Stimulated activated CD8-positive, alpha-beta memory T cell treated with anti-CD3 and anti-CD28 coated beads, Interleukin-7, amount 100 ng/mL, for 24 hours (primary cell): ENCODE measurements around the gene ELMOD3.
A peak's percentile ranks its signal among the peaks of the same experiment; 100 is the strongest.
"Not testable (repeated sequence)": the region's sequence is repeated elsewhere in the genome, so short reads cannot be mapped to it uniquely, and the experiment has no call there.

ENCODE experiments used
- DNase-seq: peaks from one replicate; pipeline ENCODE4 v3.0.0-alpha.2; 2020; ENCODE audit warnings: low read depth

Gene ELMOD3

DNA sequence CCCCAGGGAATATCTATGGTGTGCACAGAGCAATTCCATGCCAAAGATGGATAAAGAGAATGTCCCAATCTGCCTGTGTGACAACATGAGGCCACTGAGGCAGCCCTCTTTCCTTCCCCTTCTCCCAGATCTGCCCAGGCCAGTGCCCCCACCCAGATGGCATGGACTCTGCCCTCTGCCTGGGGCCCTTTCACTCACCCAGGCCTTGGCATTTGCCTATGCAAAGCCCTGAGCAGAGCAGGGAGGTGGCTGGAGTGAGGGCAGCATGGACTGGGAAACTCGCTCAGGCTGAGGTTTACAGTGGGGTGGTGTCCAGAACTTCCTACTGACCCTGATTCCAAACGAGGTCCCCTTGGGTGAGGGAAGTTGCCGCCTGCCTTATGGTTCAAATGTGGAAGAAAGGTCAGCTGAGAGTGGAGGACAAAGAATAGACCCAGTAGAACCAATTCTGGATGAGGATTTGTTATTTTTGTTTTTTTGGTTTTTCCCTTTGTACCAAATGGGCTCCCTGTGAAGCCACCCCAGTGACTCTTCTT lies 72.8 kb downstream of the ELMOD3 start:
- DNase-seq = no peak

DNA sequence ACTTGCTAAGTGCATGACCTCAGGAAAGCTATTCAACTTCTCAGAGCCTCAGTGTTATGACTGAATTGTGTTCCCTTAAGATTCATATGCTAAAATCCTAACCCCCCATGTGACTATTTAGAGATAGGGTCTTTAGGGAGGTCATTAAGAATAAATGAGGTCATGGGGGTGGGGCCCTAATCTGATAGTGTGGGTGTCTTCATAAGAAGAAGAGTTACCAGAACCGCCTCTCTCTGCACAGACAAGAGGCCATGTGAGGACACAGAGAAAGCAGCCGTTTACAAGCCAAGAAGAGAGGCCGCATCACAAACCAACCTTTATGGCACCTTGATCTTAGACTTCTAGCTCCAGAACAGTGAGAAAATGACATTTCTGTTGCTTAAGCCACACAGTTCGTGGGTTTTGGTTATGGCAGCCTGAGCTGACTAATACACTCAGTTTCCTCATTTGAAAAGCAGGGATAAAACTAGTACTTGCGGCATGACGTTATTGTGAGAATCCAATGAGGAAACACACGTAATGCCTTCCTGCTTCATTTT lies 73.8 kb downstream of the ELMOD3 start:
- DNase-seq = no peak

DNA sequence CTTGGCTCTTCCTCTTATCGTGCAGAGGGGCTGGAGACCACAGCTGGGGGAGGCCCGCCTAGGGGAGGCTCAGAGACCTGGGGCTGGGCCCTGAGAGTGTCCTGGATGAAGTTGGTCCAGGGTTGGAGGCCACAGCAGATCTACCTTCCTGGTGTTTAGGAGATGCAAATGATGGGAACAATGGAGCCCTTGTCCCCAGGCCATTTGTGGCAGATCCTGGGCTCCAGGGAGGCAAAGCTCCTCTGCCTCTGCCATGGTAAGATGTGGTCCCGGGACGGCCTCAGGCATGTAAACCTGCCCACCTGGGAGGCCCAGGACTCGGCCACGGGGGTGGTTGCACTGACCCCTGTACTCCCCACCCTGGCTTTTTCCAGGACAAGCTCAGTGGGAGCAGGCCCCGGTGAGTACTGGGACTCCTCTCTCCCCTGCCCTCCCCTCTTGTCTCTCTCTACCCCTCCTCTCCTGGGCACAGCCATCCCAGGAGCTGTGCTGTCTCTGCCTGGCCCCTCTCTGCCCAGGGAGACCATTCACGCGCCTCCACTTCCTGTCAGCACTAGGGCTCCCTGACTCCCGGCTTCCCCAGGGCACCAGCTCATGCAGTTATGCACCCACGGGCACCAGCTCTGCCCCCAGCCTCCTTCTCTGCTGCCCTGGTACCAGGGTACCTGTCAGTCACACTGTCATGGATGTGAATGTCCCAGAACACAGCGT lies 74.8 kb downstream of the ELMOD3 start:
- no peak for DNase-seq

DNA sequence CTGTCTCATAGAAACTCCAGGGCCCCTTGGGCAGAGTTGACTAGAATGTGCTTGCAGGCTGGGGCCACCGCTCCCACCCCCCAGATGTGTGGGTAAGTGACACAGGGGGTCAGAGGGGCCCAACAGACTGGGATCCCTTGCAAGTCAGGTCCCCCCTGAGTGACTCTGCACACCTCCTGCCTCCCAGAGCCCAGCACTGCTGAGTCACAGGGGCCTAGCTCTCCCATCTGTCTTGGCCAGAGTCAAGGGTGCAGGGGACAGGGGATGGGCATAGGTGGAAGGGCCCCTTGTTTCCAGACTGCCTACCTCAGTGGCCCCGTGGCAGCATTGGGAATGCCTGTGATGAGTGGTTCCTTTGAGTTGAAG lies 75.3 kb downstream of the ELMOD3 start:
- DNase-seq = no peak

DNA sequence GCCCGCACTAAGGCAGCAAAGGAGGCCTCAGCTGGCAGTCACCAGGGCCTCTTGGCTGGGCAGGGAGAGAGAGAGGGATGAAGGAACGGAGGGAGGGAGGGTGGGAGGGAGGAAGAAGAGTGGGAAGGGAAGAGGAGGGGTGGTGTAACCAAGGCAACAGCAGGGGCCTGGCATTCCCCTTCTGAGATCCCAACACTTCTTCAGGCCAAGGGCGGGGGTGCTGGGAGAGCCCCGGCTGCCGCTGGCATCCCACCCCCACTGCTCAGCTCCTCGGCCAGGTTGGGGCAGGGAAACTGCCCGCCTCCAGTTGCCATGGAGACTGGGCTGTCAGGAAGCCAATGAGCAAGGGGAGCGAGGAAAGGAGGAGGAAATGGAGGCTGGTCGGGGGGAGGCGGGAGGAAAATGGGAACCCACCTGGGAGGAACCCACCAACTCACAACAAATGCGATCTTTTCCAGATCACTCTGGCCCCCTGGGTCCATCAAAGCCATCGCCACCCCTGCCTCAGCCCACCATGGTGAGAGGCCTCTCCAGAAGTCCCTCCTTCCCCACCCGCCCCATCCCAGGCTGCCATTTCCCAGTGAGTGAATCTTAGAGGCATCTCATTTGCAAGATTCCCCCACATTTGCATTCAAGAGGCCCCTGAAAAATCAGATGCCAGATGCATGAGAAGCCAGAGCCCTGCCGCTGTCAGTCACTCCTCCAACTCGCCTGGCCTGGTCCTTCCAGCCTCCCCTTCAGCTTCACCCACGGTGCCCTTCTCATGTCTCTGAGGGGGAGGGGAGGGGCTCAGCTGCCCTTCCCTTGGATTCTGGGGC lies 76.4 kb downstream of the ELMOD3 start:
- DNase-seq = no peak

DNA sequence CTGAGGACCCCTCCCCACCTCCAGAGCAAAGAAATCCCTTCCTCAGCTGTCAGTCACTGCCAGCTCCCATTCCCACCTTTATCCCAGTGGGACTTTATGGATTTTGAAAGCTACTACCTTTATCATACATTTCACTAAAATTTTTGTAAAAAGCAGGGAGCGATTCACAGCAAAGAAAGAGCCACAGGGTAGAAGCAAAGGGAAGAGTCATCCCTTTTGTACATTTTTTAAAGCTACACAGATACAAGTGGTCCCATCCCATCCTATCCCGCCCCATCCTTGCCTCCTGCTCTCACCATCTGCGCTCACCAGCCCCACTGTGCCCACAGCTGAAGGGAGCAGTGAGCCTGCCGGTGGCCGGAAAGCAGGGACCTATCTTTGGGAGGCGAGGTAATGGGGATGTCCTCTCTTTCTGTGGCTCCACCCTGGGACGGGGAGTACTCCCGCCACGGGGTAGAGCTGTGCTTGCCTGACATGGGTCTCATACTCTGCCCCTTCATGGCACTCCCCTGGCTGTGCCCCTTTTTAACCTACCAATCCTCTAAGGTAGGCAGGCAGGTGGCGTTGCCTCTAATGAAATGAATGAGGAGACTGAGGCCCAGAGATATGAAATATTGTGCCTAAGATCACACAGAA lies 77.1 kb downstream of the ELMOD3 start:
- DNase-seq = no peak

DNA sequence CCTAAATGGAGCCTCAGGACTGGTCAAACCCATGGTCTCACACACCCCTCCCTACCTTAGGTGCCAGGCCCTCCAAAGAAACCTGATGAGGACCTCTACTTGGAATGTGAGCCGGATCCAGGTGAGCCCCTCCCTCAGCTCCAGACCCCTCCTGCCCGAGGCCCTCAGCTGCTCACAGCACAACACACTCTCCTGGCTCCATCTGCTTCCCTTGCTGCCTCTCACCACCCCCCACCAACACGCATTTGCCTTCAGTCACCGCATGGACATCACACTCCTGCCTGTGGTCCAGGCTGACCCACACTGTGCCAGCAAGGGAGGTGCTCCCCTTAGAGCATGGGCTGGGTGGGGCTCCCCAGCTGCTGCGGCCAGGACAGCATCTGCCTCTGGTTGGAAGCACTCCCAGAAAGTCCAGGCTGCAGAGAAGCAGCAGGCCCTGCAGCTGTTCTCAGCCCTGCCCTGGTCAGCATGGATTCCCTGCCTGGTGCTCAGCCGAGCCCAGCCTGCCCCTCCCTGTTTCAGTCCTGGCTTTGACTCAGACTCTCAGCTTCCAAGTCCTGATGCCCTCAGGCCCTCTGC lies 79.0 kb downstream of the ELMOD3 start:
- no peak for DNase-seq

DNA sequence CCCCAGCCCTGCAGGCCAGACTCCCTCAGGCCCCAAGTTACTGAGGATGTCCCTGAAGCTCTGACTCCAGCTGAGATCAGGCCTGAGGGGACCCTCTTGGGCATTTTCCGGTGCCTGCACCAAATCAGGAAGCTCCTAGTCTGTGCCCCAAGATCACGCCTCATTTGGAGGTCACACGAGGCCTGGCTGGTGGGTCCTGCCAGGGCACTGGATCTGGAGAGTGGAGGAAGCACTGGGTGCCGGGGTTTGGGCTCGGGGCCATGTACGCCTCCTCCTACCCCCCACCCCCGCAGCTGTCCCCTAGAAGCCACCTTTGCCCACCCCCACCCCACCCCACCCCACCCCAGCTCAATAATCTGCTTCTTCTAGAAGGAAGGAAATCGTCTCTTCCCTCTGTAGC lies 80.1 kb downstream of the ELMOD3 start:
- DNase-seq = no peak

DNA sequence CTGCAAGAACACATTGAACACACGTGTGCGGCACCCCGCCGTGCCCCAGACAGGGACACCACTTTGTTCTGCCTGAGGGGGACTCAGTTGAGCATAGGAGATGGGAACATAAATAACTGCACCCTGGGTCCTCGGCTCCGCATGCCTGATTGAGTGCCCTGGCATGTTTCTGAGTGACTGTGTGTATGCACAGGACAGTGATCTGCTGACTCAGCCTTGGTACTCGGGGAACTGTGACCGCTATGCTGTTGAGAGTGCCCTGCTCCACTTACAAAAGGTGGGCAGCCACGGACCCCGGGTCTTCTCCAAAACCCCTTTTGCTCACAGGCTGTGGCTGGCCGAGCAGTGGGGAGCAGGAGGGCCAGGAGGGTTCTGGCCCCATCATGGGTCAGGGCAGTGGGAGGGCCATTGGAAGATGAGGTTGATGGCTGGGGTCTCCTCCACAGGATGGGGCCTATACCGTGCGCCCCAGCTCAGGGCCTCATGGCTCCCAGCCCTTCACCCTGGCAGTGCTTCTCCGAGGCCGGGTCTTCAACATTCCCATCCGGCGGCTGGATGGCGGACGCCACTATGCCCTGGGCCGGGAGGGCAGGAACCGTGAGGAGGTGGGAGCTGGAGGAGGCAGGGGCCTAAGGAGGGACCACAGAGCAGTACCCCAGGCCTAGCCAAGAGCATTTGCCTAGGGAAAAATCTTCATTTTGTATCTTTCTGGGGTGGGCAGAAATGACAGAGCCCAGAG lies 80.8 kb downstream of the ELMOD3 start:
- DNase-seq = no peak

DNA sequence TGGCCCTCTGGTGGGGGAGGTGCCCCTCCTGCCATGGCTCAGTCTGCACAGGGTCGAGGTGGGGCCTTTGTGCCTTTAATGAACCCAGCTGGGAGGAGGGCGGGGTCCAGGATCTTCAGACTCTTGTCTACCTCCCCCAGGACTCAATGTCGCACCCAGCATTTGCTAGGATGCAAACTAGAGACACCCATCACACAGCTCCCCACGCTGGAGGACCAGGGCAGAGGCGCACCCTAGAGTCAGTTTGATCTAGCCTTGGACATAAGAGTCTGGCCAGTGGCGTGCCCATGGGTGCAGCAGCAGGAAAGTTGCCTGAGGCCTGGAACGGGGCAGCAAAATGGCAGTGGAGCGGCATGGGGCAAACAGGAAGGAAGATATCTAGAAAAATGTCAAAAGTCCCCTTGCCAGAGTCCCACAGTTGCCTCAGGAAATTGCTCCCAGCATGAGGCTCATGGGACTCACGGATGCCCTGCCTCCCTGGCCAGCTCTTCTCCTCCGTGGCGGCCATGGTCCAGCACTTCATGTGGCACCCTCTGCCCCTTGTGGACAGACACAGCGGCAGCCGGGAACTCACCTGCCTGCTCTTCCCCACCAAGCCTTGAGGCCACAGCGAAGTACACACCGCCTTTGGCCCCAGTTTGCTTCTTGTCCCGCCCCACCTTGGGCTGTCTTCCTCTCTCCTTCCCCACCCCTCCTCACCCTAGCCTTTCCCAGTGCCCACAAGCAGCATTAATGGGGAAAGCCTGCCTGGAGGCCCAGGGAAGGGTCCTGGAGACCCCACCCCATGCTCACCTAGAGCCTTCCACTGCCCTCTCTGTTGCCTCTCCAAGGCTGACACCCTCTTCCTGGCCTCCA lies 81.6 kb downstream of the ELMOD3 start:
- DNase-seq = no peak

DNA sequence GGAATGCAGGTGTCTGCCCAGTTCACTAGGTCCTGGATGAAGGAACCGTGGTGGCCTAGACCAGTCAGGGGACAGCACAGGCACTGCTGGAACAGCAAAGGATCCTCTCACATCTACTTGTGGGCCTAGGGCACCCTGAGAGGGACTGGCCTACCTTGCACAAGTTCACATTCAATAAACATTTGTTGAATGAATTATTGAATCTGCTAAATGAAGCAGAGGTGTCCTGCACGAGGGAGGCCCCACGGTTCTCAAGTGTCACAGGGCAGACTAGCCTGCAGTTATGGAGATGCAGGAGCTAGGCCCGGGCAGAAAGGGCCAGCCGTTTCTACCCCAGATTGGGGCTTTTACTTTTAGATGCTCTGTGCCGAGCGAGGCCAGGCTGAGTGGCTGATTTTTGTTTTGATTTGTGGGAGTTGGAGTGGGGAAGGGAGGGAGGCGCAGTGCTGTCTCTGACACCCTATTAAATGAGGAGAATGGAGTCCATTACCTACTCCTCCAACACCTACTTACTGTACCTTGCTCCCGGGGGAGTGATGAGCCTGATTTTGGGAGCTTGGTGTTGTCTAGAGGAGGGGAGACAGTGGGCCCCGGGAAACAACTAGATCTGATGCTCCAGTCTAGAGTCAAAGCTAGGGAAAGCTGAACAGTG lies 82.4 kb downstream of the ELMOD3 start:
- no peak for DNase-seq

DNA sequence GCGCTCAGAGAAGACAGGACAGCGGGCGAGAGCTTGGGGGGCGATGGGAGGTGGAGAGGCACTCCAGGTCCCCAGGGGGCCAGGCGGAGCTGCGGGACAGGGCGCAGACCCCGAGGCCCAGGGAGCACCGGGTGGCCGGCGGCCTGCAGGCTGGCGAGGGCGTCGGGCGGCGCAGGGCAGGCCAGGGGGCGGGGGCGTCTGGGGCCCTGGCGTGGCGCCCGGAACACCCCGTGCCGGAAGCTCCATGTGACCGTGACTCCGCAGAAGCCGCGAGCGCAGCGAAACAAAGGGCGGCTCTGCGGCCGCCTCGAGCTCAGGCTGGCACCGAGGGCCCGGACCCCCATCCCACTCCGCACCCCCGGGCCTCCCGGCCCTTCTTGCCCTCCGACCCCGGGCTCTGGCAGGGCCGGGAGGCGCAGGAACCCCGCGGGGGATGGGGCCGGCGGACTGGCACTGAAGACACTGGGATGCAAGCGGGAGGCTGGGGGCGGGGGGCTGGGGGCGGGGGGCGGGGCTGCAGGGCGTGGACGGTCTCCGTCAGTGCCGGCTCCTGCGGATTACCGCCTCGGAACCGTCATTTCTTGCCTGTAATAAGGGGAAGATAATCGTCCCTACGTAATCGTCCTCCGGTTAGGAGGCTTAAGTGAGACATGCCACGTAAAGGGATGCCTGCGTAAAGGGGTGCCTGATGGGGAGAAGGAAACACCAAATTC lies 83.1 kb downstream of the ELMOD3 start:
- DNase-seq = peak; percentile 41

DNA sequence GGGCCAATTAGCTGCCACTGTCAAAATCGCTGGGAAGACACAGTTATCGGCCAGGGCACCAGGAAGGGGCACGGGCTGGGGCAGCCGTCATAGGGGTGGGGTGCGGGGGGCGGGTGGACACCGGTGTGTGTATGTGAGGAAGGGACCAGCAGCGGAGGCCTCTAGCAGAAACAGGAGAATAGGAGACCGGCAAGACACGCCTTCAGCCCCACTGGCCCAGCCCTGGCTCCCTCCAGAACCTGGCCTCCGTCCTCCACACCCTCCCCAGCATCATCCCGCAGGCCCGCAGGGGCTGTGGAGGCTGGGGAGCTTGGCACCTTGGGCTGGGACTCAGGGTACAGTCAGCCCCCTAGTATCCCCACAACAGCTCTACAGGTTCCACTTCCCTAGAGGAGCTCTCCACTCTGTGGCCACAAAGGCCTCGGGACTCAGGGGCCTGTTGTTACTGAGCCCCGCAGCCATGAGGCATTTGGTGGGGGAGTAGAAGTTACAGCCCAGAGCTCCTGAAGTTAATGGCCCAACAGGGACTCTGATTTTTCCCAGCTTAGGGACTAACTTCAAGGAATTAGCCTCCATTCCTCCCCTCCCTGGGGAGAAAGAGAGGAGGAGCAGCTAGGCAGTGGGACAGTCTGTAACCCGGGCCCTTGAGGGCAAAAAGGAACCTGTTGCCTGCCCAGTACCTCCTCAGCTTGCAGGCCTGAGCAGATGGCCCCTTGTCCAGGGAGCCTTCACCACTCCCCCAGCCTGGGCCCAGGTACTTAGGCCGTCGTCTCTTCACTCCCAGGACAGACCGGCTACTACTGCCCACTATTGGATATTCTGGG lies 83.8 kb downstream of the ELMOD3 start:
- DNase-seq = no peak

DNA sequence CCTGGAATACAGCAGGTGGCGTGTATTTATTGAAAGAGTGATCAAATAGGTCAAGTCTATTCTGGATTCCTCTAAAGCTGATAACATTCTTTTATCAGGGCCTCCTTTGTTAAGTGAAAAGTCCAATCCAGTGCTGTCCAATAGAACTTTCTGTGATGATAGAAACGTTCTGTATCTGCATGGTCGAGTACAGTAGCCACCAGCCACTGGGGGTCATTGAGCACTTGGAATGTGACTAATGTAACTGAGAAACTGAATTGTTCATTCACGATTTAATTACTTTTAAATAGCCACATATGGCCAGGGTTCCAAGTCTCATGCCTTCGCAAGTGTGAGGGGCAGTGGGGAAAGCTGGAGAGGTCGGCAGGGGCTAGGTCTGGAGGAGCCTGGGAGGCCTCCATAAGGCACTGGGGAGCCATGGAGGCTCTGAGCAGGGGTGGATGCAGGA lies 84.5 kb downstream of the ELMOD3 start:
- no peak for DNase-seq

DNA sequence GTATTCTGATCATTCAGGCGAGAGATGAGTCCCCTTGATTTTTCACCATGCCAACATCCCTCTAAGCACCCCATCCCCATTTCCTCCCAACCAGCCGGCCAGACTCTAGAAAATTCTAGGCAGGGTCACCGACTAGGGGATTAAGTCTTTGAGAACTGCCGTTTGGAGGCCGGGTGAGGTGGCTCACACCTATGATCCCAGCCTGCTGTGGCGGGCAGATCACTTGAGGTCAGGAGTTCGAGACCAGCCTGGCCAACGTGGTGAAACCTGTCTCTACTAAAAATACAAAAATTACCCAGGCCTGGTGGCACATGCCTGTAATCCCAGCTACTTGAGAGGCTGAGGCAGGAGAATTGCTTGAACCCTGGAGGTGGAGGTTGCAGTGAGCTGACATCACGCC lies 85.0 kb downstream of the ELMOD3 start:
- DNase-seq = not testable (repeated sequence)

DNA sequence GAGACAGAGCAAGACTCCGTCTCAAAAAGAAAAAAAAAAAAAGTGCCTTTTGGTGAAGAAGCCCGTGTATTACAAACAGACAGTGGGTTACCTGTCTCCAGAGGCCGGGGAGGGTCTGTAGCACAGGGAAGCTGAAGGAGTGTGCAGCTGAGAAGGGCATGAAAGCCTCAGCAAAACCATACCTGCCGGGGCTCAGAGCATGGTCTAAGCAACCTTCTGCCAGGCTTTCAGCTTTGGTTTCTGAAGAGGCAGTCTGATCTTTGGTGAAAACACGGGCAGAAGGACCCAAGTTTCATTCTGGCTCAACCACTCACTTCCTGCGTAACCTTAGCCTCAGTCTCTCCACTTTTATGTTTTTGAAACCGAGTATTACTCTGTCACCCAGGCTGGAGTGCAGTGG lies 85.4 kb downstream of the ELMOD3 start:
- no peak for DNase-seq

DNA sequence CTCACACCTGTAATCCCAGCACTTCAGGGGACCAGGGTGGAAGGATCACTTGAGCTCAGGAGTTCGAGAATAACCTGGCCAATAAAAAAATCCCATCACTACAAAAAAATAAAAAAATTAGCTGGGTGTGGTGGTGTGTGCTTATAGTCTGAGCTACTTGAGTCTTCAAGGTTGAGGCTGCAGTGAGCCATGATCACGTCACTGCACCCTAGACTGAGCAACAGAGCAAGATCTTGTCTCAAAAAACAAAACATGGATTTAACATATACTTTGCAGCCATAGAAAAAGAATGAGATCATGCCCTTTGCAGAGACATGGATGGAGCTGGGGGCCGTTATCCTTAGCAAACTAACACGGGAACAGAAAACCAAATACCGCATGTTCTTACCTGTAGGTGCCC lies 86.2 kb downstream of the ELMOD3 start:
- DNase-seq = no peak
